ENCODE data around the gene MBLAC1.

The MBLAC1 gene

DNA sequence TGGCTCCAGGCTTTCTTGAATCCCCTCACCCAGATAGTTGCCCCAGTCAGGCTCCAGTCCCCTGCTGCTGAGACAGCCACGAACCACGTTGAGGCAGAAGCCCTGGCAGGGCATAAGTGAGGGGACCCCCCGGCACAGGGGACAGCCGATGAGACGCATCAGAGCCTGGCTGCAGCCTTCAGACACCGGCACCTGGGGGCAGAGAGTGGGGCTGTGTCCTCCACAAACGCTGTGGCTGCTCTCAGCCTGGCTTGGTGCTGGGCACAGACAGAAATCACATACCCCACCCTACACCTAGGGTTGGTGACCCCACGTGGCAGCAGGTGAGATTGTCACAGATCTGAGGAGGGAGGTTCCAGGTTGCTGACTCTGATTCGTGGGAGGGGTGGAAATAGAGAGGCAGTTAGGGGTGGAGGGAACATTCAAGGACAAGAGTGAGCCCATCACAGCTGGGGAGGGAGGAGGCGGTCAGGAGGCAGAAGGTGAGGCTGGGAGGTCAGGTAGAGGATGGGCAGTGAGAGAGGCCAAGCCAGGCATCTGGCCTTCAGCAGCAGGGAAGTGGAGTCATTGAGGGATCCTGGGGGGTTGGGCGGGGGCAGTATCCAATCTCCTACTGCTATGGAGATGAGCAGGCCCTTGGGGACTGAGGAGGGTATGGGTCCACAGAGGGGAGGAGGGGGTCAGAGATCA is 47.2 kb downstream of the MBLAC1 start:
- DNase-seq (ENCODE audit: low read depth), result no peak
- no peak overlapping the region for H3K4me3 ChIP-seq (ENCODE audit: low read depth, low read length)
- TF ChIP-seq, protein P1, sequence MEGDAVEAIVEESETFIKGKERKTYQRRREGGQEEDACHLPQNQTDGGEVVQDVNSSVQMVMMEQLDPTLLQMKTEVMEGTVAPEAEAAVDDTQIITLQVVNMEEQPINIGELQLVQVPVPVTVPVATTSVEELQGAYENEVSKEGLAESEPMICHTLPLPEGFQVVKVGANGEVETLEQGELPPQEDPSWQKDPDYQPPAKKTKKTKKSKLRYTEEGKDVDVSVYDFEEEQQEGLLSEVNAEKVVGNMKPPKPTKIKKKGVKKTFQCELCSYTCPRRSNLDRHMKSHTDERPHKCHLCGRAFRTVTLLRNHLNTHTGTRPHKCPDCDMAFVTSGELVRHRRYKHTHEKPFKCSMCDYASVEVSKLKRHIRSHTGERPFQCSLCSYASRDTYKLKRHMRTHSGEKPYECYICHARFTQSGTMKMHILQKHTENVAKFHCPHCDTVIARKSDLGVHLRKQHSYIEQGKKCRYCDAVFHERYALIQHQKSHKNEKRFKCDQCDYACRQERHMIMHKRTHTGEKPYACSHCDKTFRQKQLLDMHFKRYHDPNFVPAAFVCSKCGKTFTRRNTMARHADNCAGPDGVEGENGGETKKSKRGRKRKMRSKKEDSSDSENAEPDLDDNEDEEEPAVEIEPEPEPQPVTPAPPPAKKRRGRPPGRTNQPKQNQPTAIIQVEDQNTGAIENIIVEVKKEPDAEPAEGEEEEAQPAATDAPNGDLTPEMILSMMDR (IDR thresholded peaks at IDR 0.05; ENCODE audit: low read depth, low read length, missing control alignments), result no peak
- in situ Hi-C loops (cut with HindIII; ENCODE audit: low sequenced_read_pairs), result no loop called here

DNA sequence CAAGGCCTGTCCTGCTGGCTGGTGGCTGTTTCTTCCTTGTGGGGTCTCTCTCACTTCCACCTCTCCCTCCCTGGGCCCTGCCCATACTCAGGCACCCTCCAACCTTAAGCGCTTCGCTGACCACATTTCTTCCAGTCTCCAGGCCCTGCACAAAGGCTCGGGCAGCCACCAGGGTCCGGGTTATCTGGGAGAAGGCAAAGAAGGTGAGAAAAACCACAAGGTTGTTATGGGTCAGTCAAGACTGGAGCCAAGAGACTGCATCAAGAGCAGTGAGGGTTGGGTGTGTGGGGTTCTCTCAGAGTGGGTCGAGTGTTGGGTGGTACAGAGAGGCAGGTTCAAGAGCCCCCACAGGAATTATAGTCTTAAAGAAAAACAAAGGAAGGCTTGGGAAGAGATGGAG is 47.8 kb downstream of the MBLAC1 start:
- in situ Hi-C loops (cut with HindIII; ENCODE audit: low sequenced_read_pairs), result no loop called here
- no peak for DNase-seq (ENCODE audit: low read depth)
- TF ChIP-seq, protein P1 (IDR thresholded peaks at IDR 0.05; ENCODE audit: low read depth, low read length, missing control alignments), result no peak
- no peak overlapping the region for H3K4me3 ChIP-seq (ENCODE audit: low read depth, low read length)

DNA sequence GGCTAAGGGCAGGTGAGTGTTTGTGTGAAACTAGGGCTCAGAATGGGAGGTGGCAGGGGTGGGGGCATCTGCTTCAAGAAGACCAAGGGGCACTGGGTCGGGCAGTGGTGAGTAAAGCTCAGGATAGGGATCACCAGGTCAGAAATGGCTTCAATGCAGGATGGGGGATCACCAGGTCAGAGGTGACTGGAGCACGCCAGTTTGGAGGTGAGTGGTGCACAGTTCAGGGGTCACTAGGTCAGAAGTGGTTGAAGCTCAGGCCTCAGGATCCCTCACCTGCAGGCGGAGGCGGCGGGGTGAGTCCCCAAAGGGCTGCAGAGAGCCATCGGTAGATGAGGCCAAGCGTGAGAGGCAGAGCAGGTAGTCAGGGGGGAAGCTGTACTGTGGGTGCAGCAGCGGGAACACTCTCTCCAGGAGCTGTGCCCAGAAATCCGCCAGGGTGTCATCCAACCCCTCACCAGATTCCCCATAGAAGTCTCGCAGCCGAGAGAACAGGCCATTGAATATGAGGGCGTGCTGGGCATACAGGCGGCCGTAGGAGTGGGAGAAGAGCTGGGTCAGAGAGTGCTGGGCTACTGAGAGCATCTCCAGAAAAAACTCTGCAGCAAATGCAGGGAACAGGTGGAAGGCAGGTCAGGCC is 48.6 kb downstream of the MBLAC1 start:
- in situ Hi-C loops (cut with HindIII; ENCODE audit: low sequenced_read_pairs), result no loop called here
- TF ChIP-seq, protein P1 (IDR thresholded peaks at IDR 0.05; ENCODE audit: low read depth, low read length, missing control alignments), result no peak
- no peak for DNase-seq (ENCODE audit: low read depth)
- H3K4me3 ChIP-seq (ENCODE audit: low read depth, low read length), result no peak overlapping the region

DNA sequence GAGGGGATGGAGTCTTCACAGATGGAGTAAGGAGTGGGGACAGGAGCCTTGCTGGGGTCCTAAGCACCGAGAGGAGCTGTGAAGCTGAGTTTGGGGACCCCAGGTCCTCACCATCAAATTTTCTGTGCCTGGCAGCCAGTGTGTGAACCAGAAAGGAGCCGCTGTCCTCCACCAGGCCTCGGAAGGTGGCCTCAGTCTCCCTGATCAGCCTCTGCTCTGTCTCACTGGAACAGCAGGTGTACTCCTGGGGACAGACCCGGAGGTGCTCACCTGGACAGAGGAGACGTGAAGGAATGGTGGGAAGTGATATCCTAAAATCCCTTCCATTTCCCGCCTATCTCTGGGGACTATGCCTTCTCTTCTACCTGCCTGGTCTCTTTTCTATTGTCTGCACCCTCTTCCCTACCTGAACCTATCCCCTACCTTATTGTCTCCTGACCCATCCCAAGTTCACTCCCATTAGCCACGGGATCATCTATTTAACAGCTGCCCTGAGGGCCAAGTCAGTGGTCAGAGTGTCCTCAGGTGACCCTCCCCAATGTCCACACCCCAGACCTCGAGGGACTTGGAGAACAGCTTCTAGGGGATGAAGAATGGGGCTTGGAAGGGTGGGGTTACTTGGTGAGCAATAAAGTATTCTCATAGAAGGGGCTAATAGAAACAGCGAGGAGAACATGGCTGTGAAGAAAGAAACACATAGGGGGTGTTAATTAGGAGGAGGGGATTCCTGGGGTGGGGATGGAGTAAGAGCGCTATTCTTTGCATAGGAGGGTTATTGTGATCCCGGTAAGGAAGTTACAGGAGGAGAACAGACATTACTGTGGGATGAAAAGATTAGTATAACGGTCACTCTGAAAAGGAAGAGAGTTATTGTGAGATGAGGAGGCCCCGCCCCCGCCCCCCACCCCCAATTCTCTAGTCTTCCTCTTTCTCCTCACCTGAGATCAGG is 49.6 kb downstream of the MBLAC1 start:
- peak overlapping the region; percentile 84 for H3K4me3 ChIP-seq (ENCODE audit: low read depth, low read length)
- in situ Hi-C loops (cut with HindIII; ENCODE audit: low sequenced_read_pairs), result no loop called here
- TF ChIP-seq, protein P1 (IDR thresholded peaks at IDR 0.05; ENCODE audit: low read depth, low read length, missing control alignments), result no peak
- no peak for DNase-seq (ENCODE audit: low read depth)

DNA sequence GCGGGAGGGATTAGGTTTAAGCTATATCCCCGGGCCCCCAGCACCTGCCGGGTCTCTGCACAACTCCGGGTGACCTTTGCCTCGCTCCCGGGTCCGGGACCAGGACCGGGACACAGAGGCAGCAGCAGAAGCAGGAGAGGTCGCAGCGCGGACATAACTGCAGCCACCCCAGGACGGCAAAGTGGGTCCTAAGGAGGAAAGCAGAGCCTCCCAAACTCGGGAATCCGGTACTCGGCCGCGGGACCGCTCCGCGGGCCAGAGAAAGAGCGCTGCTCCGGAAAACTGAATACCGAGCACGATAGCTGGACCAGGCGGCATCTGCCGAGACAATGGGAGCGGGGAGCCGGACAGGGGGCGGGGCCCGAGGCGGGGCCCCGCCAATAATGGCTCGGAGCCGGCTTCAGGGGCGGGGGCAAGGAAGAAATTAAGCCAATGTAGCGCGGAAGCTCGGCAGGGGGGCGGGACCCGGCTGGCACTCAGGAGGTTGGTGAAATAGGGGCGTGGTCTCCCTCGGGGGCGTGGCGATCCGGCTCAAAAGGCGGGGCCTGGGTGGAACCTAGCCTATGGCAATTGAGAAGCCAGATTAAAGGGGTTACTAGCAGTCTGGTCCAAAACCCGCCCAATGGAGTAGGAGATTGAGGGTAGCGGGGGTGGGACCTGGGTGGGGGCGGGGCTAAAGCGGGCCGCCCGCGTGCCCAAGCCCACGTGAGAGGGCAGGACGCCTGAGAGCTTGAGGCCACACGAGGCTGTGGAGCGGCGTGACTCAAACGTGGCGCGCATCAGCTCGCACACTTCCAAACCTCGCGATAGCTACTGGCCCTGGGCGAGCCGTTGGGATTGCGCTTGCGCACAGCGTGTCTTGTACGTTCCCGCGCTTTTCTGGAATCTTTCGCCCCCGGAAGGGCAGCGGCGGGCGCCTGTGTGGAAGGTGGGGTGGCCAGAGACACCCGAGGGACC is 50.6 kb downstream of the MBLAC1 start, which contains the start of the genes GPC2 and STAG3:
Gene GPC2 (minus strand): TSS at position 337 of the 957 bp plus-strand sequence. CDS start 182 bp downstream, at position 155.
Gene STAG3 (plus strand): TSS at position 874 of the 957 bp plus-strand sequence. CDS start 2,639 bp downstream, outside the sequence.
- in situ Hi-C loops (cut with HindIII; ENCODE audit: low sequenced_read_pairs), result no loop called here
- TF ChIP-seq, protein P1 (IDR thresholded peaks at IDR 0.05; ENCODE audit: low read depth, low read length, missing control alignments), result no peak
- H3K4me3 ChIP-seq (ENCODE audit: low read depth, low read length), result peak within 1 kb of the TSS; percentile 84
- peak; percentile 87 for DNase-seq (ENCODE audit: low read depth)

Data from astrocyte of the cerebellum (primary cell).